Activated T-cell treated with anti-CD3 and anti-CD28 coated beads for 4 hours (primary cell): ENCODE measurements around the gene PARG.
"Not testable (repeated sequence)": the region's sequence is repeated elsewhere in the genome, so short reads cannot be mapped to it uniquely, and the experiment has no call there.

Experiments used
- DNase-seq: peaks from one replicate; pipeline ENCODE4 v3.0.0-alpha.2; 2020

The PARG gene

DNA sequence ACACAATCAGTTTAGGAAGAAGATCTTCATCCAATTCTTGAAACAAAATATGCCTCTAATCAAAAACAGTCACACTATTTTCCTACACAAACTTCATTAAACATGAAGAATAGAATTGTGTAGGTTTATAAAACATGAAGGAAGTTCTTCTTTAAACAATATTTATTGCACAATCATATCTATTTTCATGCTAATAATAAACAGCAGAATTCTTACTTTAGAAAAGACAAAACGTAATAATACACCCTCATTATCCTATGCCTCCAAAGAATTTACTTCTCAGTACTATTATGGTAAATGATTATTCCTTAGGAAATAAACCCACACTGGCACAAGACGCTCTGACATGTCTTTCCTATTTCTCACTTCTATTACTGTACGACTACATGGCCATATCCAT, 41.4 kb downstream of the PARG start:
- DNase-seq = not testable (repeated sequence)

DNA sequence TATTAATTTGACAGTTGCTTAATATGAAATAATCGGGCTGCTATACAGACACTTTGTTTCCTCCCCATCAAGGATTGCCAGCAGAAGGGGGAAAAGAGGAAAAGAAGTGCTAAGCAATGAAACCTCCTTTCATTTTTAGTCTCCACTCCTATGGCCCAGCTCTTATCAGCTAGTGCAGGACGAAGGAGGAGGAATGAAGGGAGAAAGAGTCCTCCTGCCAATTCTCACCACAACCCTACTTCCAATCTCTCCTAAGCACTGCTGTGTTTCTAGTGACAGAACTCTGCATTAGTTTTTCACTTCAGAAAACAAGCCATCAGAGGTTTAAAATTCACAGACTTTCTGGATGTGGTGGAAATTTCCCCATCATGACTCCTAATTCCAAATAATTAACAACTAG, 41.8 kb downstream of the PARG start:
- DNase-seq = not testable (repeated sequence)

DNA sequence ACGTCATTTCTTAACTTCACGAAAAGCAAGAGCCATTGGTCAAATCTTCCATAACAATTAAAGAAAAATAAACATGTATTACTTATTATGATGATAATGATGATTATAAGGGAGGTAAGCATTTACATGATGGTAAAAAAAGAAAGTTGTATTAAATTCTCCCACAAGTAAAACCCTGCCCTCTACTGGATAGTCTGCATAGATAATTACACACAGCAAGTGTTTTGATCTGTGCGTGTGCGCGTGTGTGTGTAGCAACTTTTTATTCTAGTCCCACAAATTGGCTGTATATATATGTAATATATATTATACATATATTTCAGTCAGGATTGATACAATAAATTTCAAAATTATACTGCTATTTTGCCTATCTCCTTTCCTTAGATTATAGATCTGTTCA, 51.8 kb downstream of the PARG start:
- DNase-seq = not testable (repeated sequence)

DNA sequence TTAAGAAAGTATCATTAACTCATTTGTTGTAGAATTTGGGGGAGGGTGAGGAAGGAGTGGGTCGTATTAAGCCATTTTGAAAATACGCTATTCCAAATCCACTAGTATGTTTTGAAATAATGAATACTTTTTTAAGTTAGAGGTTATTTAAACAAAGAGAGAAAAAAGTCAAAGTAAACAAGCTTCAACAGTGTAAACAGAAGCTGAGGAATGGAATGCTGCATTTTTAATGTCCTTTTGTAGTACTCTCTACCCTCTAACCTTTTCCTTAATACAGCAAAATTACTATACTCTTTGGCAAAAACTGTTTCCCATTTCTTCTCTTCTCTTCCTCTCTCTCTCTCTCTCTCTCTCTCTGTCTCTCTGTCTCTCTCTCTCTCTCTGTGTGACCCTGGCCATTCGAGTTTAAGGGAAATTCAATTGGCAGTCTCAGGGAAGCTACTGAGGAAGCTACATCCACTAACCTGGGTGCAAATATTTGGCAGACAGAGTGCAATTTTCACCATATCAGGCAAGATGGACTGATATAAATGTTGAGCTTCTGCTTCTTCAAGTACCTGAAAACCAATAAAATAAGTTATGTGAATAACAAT, 57.0 kb downstream of the PARG start:
- not testable (repeated sequence) for DNase-seq

DNA sequence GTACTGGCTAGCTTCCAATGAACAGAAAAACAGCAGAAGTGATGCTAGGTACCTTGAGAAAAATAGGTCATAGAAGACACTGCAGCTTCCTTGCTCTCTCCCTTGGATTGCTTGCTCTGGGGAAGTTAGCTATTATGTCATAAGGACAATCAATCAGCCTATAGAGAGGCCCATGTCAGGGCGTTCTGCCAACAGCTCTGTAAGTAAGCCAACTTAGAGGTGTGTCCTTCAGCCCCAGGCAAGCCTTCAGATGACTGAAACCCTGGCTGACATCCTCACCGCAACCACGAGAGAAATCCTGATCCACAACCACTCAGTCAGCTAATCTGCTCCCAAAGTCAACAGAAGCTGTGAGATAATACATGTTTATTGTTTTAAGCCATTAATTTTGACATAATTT, 58.0 kb downstream of the PARG start:
- not testable (repeated sequence) for DNase-seq

DNA sequence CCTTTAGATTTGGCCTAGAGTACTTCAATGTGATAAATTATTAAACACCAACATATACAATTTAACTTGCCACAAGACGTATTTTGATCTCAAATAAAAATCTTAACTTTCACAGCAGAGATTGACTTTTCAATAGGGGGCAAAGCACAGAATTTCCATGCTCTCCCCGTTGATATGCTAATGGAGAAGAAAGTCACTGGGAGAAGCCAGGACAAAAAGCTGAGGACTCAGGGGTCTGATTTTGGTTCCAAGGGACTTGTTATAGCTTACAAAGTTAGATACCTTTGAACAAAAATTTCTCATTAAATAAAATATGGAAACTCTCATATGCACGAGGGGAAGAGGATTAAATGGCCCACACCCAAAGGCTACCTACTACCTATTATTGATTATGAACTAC, 59.5 kb downstream of the PARG start:
- not testable (repeated sequence) for DNase-seq

DNA sequence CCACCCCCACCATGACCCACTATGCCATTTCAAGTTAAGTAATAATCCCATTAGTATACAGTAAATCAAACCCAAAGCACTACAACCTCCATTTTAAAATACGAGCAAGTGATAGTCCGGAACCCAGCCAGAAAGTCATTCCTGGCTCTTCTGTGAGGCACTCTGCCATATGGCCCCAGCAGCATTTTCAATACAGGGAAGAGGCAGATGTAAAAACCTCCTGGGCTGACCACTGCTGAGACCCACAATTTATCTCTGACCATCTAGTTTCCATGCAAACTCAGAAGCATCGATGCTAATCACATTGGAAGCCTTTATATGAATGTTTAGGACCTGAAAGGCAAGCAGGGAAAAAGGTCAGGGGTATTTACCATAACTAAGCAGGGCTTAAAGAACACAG, 69.1 kb downstream of the PARG start:
- DNase-seq = not testable (repeated sequence)

DNA sequence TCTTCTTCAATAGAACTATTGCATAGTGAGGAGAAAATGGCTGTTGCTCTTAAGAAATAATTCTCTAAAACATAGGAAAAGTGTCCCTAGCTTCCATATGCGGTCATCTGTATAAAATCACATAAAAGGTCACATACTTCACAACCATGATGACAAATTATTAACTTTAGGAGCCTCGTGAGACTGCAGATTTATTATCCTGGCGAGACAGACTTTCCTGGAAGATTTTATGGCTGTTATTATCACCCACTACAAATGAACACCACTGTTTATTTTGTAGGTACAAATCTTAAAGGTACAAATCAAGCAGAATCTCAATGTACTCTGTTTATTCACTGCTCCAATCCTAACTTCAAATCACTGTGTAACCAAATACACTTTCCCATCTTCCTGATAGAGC, 70.4 kb downstream of the PARG start:
- DNase-seq = not testable (repeated sequence)

DNA sequence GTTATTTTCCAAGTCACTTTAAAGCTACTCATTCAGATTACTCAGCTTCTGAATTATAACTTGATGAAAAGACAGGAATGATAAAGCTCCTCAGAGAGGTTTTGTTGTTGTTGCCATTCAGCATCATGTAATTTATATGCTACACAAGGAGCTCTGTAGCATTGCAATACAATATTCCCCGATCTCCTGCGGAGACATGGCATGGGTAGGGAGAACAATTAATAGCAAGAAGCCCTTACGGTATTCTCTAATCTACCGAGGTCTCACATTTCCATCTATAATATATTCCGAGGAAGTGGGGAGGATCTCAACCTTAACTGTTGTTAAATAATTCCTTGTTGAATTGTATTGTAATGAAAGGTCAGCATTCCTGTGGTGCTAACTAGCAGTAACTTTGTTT, 81.9 kb downstream of the PARG start:
- not testable (repeated sequence) for DNase-seq

DNA sequence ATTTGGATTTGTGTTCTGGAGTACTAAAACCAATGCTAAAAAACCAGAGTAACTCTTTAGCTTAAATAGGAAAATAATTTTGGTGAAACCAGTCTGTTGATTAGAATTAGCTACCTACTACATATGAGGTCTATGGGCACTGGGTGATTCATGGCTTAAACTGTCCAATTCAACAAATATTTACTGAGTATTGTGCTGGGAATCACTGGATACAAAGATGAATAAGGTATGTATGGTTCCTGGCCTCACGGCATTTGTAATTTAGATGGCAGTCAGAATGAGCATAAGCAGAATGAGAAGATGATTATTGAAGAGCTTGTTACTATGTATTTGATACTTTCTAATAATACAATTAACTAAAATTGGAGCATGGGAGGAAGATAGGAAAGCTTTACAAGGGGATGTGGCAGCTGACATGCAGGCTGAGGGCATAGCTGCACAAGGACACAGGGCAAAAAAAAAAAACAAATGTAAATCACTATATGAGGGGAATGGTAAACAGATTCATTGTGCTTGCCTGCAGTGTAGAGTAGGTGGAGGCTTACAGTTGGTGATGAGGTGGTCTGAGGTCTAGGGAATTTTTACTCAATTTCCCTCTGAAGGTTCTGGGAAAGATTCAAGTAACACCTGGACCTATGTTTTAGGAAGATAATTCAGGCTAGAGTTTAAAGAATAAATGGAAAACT, 83.0 kb downstream of the PARG start:
- DNase-seq = not testable (repeated sequence)

DNA sequence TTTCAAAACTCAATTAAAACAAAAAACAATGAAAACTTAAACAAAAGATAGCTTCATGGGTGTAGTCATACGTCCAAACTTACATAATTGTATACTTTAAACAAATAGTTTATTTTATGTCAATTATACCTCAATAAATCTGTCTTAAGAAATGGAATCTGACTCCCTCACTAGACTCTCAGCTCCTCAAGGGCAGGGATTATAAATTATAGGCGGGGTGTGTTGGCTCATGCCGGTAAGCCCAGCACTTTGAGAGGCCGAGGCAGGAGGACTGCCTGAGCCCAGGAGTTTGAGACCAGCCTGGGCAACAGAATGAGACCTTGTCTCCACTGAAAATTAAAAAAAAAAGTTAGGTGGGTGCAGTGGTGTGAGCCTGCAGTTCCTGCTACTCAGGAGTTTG, 92.3 kb downstream of the PARG start:
- DNase-seq = not testable (repeated sequence)

DNA sequence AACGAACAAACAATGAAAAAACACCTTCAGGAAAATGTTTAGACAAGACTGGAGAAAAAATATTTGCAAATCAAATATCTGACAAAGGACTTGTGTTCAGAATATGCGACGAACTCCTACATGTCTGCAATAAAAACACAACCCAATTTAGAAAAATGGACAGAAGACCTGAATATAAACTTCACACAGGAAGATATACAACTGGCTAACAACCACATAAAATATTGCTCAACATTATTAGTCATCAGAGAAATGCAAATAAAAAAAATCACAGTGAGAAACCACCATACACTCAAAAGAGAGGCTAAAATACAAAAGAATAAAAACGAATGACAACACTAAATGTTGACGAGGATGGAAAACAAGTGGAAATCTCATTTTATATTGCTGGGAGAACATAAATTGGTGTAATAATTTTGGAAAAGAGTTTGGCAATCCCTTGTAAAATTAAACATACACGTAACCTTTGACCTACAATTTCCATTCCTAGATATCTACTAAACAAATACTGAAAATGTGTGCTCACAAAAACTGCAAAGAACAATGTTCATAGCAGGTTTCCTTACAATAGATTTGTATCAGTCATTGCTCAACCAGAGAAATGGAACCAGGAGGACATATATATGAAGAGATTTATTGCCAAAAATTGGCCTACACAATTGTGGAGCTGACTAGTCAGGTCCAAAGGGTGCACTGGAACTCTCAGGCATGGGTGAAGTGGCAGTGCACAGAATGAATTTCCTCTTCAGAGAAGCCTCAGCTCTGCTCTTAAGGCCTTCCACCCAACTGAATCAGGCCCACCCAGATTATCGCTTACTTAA, 96.8 kb downstream of the PARG start:
- no peak for DNase-seq

DNA sequence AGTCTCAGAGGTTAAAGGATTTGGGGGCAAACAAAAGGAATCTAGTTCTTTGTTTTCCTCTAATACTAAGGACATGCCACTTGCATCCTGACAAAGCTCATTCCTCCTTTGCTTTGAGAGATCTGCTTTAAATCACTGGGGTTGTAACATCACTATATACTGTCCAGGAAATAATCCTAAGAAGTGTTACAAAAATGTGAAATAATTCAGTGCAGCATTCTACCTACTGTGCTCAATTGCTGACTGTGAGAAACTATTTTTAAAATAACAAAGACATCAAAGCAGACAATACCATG, 99.5 kb downstream of the PARG start:
- DNase-seq = not testable (repeated sequence)

DNA sequence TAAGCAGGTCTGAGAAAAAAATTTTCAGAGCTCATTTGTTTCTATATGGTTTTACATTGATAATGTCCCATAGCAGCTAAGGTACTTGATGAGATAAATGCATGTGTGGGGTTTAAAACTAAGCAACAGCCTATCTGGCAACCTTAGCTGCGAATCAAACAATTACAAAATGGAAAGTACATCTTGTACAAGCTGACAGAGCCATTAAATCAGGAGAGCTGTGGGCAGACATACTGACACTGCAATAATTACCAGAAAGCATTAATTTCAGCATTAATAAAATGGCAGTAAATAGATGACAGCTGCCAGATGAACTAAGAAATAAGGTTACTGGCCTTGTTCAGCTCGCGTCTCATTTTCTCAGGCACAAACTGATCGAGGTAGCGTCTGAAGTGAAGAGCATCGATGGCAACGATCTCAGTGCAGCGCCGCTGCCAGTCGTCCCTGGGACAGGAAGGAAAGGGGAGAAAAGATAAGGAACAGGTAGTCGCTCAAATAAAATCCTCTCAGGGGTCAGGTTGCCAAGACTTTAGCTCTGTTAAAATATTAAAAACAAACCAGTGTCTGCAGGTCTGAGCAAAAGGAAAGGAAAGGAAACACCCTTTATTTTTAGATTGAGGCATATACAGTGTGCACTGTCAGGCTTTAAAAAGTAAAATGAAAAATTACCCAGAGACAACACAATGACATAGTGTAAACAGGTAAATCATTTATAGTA, 100.1 kb downstream of the PARG start:
- DNase-seq = no peak

DNA sequence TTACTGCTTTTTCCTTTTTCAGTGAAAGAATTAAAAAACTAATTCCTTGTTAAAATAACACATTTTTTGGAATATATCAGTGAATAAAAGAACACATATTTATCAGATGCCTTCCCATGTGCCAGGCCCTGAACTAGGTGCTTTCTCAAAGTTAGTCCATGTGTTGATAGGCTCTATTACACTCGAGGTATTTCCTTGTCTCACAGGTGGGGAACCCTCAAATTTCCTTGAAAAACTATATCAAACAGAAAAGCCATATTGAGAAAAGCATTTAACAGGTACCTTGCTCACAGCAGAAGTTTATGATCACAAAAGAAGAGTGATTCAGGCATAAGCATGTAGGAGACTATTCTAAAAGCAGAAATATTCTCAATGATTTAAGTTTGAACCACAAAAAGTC, 104.1 kb downstream of the PARG start:
- no peak for DNase-seq

DNA sequence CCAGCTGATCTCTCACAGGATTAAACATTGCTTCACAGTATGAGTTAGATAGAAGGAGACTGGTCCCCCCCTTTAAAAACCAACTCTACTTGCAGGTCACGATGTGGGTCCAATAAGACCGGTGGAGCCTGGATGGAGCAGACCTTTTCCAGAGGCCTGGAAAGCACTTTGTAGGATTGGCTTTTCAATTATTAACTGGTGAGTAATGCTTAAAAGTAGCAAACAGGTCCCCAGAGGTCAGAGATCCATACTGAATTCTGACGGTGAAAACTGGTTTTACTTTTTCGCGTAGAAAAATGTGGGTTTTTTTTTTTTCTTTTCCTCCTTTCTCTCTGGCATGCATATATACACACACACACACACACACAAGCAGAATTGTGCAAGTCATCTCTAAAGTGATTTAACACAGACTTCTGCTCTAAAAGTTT, 104.8 kb downstream of the PARG start:
- no peak for DNase-seq

DNA sequence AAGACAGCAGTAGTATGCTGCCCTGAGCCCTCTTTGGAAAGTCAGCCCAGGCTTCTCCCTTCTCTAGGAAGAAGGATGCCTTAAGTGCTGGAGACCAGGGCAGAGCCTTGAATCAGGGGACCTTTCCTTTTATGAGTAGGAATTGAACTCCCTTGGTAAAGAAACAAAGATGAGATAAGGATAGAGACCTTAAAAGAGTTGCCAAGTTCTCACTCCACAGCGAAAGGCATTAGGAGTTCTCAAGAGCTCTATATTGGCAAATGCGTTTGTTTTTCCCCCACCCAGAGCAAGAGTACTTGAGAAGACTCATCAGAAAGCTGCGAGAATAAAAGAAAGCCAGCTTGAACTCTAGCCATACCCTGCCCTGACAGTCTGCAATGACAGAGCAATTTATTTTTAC, 106.9 kb downstream of the PARG start:
- no peak for DNase-seq

DNA sequence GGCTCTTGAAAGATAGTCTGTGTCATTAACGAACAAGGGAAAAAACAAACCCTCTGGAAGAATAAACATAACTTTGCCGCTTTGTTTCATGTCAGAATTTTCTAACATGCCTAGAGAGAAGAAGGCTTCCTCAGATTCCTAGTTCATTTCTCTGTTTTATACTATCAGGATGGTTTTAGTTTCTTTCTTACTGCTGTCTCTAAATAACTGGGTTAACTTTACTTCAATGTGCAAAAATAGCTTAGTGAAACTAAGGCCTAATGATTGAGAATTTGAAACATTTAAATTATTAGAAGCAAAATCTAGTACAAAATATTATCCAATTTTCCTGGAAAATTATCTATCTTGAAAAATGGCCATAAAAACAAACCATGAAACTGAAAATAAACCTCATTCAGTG, 107.6 kb downstream of the PARG start:
- DNase-seq = no peak

DNA sequence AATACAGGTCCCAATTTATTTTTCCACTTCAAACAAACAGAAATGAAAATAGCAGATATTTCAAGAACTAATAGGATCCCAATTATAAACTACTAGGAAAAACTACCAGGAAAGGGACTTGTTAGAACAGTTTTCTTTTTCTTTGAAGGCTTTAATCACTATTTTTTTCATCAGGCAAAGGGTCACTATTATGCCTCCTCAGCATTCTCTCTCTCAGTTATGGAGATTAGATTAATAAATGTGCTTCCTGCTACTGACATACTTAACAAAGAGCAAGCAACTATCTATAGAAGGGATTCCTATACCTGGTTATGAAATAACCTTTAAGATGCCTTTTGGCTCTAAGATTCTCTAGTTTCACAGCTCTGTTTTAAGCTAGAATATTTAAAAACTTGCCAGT, 108.7 kb downstream of the PARG start:
- no peak for DNase-seq

DNA sequence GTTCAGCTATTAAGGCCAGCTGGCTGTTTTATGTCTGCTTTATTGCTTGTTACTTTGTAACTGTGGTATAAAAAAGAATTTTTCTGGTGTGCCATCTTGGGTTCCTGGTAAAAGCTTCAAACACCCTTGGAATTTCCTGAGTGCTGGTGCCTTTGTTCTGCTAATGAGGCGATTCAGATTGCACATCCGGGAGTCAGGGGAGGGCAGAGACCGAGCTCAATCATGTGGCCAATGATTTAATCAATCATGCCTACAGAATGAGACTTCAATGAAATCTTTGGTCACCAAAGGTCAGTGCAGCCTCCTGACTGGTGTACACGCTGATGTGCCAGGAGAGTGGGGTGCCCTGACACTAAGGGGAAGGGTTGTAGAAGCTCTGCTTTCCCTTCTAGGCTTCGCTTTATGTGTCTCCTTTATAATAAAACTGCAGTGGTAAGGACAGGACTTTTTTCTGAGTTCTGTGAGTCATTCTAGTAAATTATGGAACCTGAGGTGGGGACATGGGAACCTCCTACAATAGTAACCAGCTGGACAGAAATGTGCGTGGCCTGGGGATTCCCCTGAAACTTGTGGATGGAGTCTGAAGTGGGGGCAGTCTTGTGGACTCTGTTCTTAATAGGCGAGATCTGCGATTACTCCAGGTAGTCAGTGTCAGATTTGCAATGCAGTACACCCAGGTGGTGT, 110.3 kb downstream of the PARG start:
- DNase-seq = no peak

DNA sequence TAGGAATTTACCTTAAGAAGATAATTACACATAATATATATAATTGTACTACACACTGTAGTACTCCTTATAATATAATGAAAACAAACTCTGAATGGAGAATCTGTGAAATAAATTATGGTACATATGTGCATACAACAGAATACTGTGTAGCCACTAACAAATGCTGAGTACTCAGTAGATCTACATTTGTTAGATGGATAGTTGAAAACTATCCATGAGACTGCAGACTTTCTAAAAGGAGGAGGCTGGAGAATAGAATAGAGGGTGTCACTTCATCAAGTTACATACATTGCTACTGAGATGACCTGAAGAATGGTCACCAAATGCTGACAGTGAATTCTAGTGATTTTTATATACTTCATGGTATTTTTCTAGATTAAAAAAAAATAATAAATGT, 111.0 kb downstream of the PARG start:
- no peak for DNase-seq

DNA sequence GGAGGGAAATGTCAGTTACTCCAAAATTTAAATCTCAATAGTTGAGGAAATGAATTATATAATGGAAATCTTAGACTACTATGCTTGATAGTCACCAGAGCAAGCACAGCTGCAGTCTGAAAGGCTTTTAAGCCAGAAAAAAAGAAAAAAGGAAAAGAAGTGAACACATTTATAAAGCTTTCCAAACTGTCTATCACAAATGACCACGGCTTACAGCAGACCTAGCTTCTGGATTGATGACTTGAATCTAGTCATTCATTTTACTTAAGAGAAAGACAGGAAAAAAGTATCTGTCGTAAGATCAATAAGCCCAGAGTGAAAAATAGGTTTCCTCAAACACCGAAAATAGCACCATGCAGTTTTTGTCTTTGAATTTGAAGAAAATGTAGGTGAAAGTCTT, 111.8 kb downstream of the PARG start:
- DNase-seq = no peak

DNA sequence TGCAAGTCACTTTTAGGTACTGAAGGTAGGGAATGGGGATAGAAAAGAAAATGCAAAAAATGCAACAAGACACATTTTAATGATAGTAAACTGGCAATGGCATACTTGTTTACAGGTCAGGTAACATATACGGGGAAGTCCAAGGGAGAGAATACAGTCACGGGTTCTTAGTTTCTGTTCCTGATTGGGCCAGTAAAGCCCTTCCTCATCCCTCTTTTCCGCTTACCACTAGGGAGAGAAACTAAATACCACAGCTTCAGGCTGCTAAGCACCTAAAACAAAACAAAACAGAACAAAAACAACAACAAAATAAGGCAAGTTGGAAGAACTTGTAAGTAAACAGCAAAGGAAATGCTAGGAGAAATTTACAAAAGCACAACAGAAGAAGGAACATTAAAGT, 114.5 kb downstream of the PARG start:
- DNase-seq = no peak
